ENCODE measurements around the gene UBA6. TPM values are rescaled to one million over a fixed set of nuclear protein-coding genes. Genes with fewer than 3 reads are reported as not detected.
A peak's percentile ranks its signal among the peaks of the same experiment; 100 is the strongest.

Gene UBA6
- total and polyA plus RNA-seq, 2 donors (not counting 1 experiment from before 2014, with no cell fraction given): 90.0 to 92.8 TPM

DNA sequence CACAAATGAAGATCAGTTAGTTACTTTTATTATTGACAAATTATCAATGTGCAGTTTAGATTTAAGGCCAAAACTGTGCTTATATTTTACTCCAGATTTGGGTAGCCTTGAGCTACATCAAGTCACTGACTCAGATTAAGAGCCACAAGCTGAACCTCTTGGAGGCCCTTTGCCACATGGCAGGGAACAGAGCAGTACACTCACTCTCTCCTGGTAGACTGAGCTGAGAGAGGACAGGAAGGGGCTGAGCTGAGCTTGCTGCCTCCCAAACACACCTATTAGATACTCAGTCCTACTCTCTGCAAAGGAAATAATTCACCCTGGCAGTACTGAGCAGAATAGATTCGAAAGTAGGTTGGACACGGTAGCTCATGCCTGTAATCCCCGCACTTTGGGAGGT lies 134.6 kb downstream of the UBA6 start:
- no peaks in the 10 kb centered on the region for H3K27me3 ChIP-seq (ENCODE audit: control insufficient read depth, insufficient read depth, low read length)
- H2AFZ ChIP-seq (ENCODE audit: low read length): no peak overlapping the region
- TF ChIP-seq EZH2 (IDR thresholded peaks at IDR 0.05; ENCODE audit: low read length, missing control alignments): no peak
- TF ChIP-seq, protein P1, sequence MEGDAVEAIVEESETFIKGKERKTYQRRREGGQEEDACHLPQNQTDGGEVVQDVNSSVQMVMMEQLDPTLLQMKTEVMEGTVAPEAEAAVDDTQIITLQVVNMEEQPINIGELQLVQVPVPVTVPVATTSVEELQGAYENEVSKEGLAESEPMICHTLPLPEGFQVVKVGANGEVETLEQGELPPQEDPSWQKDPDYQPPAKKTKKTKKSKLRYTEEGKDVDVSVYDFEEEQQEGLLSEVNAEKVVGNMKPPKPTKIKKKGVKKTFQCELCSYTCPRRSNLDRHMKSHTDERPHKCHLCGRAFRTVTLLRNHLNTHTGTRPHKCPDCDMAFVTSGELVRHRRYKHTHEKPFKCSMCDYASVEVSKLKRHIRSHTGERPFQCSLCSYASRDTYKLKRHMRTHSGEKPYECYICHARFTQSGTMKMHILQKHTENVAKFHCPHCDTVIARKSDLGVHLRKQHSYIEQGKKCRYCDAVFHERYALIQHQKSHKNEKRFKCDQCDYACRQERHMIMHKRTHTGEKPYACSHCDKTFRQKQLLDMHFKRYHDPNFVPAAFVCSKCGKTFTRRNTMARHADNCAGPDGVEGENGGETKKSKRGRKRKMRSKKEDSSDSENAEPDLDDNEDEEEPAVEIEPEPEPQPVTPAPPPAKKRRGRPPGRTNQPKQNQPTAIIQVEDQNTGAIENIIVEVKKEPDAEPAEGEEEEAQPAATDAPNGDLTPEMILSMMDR (conservative IDR thresholded peaks at IDR 0.05 in 1 of 2, IDR thresholded peaks at IDR 0.05 in 1 of 2; ENCODE audit: low read depth in 1 of 2, low read length in 2 of 2): no peak
- no peak for DNase-seq (ENCODE audit: low read depth in 2 of 2)
- no peak overlapping the region for H3K27ac ChIP-seq (ENCODE audit: insufficient read depth, low read length)
- no peak overlapping the region for H3K4me2 ChIP-seq (ENCODE audit: extremely low read depth, insufficient read depth, low read length)
- H3K9ac ChIP-seq (ENCODE audit: insufficient read depth, low read length): no peak overlapping the region
- no peaks in the 10 kb centered on the region for H3K4me1 ChIP-seq (ENCODE audit: control insufficient read depth, extremely low read depth, insufficient read depth, low read length)
- H3K79me2 ChIP-seq (ENCODE audit: control insufficient read depth, insufficient read depth, low read length): no peaks in the 10 kb centered on the region
- H4K20me1 ChIP-seq (ENCODE audit: control insufficient read depth, extremely low read depth, insufficient read depth, low read length): no peaks in the 10 kb centered on the region
- H3K9me3 ChIP-seq (ENCODE audit: control insufficient read depth, insufficient read depth, low read depth, low read length): no peaks in the 10 kb centered on the region
- H3K36me3 ChIP-seq (ENCODE audit: control insufficient read depth, insufficient read depth, low read length): no peaks in the 10 kb centered on the region
- H3K4me3 ChIP-seq (replicated peaks in 1 of 4; ENCODE audit: control extremely low read depth in 1 of 4, insufficient read depth in 1 of 4, low read depth in 3 of 4, low read length in 4 of 4): no peak overlapping the region

DNA sequence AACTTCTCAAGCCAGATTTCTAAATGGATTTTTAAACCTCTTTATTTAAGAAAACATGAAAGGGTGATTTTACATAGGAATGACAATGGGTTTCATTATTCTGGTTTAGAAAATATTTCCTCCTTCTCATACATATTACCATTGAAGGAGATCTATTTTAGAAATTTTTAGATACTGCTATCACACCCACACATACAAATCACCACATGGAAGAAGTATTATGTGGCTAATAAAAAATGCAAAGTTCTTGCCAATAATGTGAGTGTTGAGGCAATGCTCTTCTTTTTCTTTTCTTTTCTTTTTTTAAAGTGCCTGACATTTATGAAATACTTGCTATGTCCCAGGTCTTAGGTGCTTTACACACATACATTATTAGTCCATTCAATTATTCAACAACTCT lies 135.7 kb downstream of the UBA6 start:
- Histone ChIP-seq H3K4me2 (ENCODE audit: extremely low read depth, insufficient read depth, low read length) (no peak overlapping the region), H3K36me3 (ENCODE audit: control insufficient read depth, insufficient read depth, low read length) (no peaks in the 10 kb centered on the region), H3K79me2 (ENCODE audit: control insufficient read depth, insufficient read depth, low read length) (no peaks in the 10 kb centered on the region), H3K27me3 (ENCODE audit: control insufficient read depth, insufficient read depth, low read length) (no peaks in the 10 kb centered on the region), H3K4me3 (replicated peaks in 1 of 4; ENCODE audit: control extremely low read depth in 1 of 4, insufficient read depth in 1 of 4, low read depth in 3 of 4, low read length in 4 of 4) (no peak overlapping the region), H3K9ac (ENCODE audit: insufficient read depth, low read length) (no peak overlapping the region), H3K27ac (ENCODE audit: insufficient read depth, low read length) (no peak overlapping the region), H2AFZ (ENCODE audit: low read length) (no peak overlapping the region), H3K4me1 (ENCODE audit: control insufficient read depth, extremely low read depth, insufficient read depth, low read length) (no peaks in the 10 kb centered on the region), H3K9me3 (ENCODE audit: control insufficient read depth, insufficient read depth, low read depth, low read length) (no peaks in the 10 kb centered on the region), H4K20me1 (ENCODE audit: control insufficient read depth, extremely low read depth, insufficient read depth, low read length) (no peaks in the 10 kb centered on the region)
- DNase-seq (ENCODE audit: low read depth in 2 of 2): peak in 1 of 2 donors; percentile 83
- TF ChIP-seq, protein P1 (conservative IDR thresholded peaks at IDR 0.05 in 1 of 2, IDR thresholded peaks at IDR 0.05 in 1 of 2; ENCODE audit: low read depth in 1 of 2, low read length in 2 of 2): no peak
- TF ChIP-seq EZH2 (IDR thresholded peaks at IDR 0.05; ENCODE audit: low read length, missing control alignments): no peak

Other genes with a start within 250 kb of the UBA6 start
- 10.5 and 15.4 TPM in 2 replicates for gene CENPC, start 155.7 kb downstream of the UBA6 start, total RNA-seq
- 6.5 and 7.6 TPM in 2 replicates for gene CENPC, start 155.7 kb downstream of the UBA6 start, polyA plus RNA-seq
- gene STAP1, start 142.4 kb downstream of the UBA6 start, total RNA-seq: not detected in 2 replicates
- gene STAP1, start 142.4 kb downstream of the UBA6 start, polyA plus RNA-seq: not detected in 2 replicates
- not detected in 2 replicates for gene GNRHR, start 53.2 kb upstream of the UBA6 start, total RNA-seq
- gene GNRHR, start 53.2 kb upstream of the UBA6 start, polyA plus RNA-seq: not detected in 2 replicates
- not detected in 2 replicates for gene TMPRSS11D, start 182.8 kb upstream of the UBA6 start, total RNA-seq
- gene TMPRSS11D, start 182.8 kb upstream of the UBA6 start, polyA plus RNA-seq: not detected in 2 replicates